HG03432 (cell line): ENCODE measurements around the gene PRCC.
A peak's percentile ranks its signal among the peaks of the same experiment; 100 is the strongest.

Experiments
- ATAC-seq: cut with Tn5 transposase; IDR thresholded peaks from one replicate; pipeline ENCODE4 v1.9.1; 2021; ENCODE audit warnings: mild to moderate bottlenecking, moderate library complexity; ENCODE audit not compliant: unreplicated experiment

The PRCC gene, protein sequence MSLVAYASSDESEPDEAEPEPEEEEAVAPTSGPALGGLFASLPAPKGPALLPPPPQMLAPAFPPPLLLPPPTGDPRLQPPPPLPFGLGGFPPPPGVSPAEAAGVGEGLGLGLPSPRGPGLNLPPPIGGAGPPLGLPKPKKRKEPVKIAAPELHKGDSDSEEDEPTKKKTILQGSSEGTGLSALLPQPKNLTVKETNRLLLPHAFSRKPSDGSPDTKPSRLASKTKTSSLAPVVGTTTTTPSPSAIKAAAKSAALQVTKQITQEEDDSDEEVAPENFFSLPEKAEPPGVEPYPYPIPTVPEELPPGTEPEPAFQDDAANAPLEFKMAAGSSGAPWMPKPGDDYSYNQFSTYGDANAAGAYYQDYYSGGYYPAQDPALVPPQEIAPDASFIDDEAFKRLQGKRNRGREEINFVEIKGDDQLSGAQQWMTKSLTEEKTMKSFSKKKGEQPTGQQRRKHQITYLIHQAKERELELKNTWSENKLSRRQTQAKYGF

DNA sequence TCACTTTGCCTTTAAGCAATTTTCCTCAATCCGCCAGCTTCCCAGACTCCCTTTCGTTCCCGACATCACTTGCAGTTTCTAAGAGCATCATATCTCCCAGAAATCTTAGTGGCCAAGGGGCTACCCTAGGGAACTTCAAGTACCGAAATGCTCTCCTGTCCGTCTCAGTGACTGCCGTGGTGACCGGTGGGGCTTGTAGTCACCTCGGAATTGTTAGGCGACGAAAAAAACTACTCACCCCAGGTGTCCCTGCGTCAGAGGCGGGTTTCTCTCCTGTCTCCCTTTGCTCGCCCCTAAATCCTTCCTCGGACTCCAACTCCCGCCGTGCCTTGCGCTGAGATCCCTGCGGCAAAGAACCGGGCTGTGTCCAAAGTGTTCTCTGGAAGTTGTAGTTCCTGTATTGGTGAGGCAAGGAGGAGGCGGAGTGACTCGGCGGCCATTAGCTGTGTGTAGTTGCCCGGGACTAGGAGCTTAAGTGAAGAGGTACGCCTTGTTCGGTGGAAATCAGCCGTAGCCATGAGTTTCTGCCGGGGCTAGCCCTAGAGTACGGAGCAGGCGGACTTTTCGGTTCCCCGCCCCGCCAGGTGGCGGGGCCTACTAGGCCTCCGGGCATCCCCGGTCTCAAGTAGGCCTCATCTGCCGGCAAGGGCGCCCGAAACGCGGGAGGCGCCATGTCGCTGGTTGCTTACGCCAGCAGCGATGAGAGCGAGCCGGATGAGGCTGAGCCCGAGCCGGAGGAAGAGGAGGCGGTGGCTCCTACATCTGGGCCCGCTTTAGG lies at the start of gene PRCC:
TSS of gene PRCC (plus strand) at position 435 of the 778 bp plus-strand sequence. CDS start at position 672, 237 bp downstream.
- ATAC-seq: peak; percentile 93

DNA sequence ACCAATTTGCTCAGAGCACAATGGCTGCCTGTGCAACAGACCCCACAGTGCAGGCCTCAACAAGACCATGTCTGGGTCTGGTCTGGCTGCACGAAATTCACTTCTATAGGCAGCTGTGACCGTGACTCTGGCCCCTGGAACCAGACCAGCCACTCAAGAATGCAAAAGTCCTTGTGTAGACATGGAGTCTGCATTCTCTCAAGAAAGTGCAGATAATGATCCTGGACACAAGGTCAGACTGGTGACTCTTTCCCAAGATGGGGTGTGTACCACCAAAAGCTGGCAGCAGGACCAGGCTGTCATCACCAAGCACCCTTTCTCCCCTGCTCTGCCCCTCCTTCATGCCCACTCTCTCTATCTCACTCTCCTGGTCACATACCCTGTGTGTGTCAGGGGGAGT lies 46.2 kb upstream of the PRCC start:
- ATAC-seq: no peak

DNA sequence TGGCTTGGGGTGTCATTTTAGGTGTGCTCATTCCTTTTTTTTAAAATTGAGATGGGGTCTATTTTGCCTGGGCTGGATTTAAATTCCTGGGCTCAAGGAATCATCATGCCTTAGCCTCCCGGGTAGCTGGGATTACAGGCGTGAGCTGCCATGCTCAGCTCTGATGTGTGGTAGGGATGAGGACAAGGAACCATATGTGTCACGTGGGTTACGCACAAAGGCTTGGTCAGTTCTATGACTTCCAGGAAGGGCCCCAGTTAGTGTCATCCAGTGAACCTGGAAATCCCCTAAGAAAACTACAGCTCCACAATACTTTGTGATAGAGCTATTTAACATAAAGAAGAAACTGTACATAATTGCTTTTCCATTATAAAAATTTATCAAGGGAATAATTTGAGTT lies 45.8 kb upstream of the PRCC start:
- no peak for ATAC-seq

DNA sequence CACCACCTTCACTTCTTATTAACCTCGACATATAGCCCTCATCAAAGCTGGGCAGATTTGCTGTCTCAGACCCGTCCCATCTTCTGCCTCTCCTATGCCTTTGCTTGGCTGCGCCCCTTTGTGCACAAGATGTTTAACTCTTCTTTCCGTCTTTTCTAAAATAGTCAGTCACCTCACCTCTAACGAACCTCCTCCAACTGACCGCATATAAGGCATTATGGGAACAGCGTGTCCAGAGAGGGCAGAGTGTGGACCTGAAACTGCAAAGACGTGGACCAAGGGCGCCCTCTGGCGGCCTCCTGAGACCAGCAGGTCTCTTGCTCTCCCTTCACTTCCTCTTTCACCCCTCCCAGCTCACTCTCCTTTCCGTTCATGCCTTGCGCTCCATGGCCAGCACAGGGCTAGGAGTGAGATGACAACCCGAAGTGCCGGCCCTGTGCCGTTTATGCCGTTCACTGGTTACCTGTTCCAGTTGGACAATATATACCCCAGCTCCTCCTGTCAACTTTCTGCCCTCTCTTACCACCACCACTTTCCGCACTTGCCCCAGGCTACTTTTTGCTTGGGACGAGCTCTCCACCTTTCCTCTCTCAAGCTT lies 41.6 kb upstream of the PRCC start:
- ATAC-seq: no peak

DNA sequence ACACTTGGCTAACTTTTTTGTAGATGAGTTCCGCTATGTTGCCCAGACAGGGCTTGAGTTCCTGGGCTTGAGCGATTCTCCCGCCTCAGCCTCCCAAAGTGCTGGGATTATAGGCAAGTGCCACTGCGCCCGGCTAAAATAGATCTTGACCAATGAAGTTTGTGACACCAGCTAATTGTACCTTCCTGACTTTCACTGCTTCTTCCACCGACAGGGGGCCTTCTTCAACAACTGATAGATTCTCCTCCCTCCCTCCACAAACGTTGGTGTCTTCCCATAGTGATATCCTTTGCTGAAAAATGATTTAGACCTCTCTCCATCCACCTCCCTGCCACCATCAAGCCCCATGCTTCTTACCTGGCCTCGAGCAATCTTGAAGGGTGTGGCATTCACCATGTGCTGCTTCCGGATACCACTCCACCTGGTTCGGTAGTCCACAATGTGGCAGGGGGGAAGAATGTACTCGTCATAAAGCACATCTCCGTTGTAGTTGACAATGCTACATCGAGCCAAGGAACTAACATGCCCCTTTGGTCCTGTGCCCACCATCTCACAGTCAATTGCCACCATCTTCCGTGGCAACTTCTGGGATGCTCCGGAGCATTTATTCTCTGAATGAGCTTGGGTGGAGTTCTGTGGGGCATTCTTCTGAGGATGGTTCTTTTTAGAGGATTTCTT lies 40.6 kb upstream of the PRCC start:
- no peak for ATAC-seq

DNA sequence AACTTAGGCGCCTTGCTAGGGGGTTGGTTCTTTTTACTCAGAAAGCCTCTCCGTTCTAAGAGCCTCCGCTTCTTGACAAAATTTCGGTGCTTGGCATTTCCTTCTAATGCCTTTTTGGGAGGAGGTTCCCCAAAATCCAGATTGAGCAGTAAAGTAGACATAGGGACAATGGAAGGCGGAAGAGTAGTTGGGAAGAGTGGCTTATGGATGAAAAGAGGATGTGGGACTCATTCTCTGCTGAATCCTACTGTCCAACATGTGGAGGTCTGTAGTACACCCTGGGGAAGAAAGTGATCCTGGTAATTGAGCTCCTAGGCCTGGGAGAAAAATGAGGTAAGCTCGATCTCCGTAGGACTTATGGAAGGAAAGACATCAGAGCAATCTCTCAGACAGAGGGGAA lies 39.8 kb upstream of the PRCC start:
- no peak for ATAC-seq

DNA sequence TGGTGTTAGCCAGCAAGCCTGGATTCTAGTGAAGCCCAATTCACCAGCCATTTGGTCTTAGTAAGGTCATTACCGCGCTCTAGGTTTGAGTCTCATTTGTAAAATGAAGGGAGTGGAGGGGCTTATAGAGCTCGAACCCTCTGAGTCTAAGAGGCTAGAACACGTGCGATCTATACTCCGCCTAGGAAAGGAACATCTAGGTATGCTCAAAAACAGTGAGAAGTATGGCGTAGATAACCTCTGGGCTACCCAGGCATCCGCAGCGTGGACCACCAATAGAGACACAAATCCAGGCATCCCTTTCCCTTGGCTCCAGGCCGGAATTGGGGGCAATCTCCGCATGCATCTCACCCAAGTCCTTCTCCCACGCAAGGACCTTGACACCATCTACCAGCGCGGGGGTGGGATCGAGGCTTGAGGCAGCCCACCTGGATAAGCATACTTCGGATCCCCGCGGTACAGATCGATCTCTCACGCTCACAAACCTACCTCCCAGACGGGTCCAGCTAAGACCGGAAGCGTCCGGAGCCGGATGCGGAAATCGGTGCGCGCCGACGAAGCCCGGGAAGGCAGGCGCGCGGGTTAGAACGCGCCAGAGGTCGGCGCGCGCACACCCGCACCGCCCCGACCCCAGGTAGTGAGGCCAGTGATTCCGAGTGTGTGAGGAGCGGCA lies 39.3 kb upstream of the PRCC start, which contains the start of gene METTL25B:
TSS of gene METTL25B (plus strand) at position 544 of the 673 bp plus-strand sequence. CDS start 636 bp downstream, outside the sequence.
- peak; percentile 67 for ATAC-seq

DNA sequence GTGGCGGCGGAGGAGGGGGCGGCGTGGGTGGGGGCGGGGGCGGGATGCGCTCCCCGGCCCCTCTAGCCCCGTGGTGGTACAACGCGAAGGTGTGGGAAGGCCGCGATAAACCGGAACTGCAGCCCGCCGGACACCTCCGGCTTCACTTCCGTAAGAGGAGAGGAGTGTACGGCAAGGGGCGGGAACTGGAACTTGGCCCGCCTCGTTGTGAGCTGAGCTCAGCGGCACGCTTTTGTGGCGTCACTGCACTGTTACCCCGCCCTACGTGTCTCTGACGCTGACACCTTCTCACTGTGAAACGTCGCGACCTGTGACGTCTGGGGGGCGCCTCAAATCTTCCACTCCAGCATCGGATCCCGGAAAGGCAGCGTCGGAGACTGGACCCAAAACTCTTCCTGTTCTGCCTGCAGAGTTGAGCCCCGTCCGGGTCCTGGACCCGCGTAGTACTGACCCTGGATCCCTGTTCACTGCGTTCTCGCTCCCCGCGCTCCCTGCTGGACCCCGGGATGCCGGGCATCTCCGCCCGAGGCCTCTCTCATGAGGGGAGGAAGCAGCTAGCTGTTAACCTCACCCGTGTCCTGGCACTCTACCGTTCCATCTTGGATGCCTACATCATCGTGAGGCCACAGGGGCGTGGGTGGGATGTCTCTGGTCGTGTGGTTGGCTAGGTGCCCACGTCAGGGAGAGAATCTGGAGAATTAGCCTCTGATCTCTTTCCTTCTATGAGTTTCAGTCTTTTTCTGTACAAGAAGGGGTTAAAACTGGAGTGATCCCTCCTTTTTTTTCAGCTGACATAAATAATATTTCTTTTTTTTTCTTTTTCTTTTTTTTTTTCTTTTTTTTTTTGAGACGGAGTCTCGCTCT lies 38.5 kb upstream of the PRCC start, which contains the start of gene ISG20L2:
TSS of gene ISG20L2 (minus strand) at position 168 of the 864 bp plus-strand sequence. CDS start 1,114 bp downstream, outside the sequence.
- ATAC-seq: peak; percentile 94

DNA sequence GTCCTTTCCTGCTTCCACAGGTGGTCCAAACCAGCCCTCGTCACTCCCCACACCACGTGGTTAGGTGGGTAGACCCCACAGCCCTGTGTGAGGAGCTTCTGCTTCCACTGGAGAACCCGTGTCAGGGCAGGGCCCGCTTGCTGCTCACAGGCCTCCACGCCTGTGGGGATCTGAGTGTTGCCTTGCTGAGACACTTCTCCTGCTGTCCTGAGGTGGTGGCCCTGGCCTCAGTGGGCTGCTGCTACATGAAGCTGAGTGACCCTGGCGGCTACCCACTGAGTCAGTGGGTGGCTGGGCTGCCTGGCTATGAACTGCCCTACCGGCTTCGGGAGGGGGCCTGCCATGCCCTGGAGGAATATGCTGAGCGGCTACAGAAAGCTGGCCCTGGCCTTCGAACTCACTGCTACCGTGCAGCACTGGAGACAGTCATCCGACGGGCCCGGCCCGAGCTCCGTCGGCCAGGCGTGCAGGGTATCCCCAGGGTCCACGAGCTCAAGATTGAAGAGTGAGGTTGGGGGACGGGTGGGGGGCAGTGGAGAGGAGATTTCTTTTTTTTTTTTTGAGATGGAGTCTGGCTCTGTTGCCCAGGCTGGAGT lies 33.2 kb upstream of the PRCC start:
- ATAC-seq: no peak

DNA sequence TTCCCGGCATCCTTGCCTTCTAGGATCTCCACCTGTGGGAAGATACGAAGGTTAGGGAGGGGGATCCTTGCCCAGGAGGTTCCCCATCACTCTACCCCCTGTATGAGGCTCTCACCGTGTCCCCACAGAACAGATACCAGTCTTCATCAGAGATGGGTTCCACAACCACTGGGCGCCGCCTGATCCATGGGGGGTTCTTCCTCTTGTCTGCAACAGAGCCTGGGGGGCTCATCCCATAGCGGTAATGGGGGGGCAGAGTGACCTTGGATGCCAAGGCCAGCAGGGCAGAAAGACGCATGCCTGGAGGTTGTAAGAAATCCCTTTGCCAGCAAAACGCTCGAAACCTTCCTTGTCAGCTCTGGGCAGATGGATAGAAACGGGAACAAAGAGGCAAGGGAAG lies 28.9 kb upstream of the PRCC start:
- no peak for ATAC-seq

DNA sequence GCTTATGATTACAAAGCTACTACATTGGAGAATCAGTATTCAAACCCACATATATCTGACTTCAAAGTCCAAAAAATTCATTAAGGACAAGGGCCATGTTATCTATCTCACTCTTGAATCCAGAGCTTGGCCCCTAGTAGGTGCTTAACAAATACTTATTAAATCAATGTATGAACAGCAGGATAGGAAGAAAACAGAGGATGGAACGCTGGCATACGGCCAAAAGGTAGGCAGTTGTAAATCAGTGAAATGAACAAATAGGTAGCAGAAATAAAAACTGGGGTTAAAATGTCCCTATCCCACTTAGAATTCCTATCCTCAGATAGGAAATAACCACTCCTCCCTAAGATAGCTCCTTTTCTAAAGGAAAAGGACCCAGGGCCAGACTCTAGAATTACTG lies 28.4 kb upstream of the PRCC start:
- ATAC-seq: no peak

DNA sequence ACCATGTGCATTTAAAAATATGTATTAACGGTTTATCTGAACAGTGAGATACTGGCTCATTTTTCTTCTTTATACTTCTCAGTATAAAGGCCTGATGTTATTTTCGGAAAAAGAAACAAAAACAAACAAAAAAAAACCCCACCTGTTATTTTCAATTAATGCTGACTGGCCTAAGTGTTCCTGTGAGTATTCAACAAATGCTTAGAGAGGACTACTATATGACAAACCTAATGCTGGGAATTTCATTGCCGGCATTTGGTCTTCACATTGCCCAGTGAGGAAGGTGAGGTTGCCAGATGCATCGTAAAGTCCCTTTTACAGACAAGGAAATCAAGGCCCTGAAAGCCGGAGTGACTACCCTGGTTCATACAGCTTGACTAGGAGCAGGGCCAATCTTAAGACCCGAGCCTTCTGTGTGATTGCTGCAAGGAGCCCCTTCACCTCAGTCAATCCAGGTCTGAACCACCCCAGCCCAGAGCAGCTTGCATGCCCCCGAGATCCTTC lies 27.0 kb upstream of the PRCC start:
- no peak for ATAC-seq

DNA sequence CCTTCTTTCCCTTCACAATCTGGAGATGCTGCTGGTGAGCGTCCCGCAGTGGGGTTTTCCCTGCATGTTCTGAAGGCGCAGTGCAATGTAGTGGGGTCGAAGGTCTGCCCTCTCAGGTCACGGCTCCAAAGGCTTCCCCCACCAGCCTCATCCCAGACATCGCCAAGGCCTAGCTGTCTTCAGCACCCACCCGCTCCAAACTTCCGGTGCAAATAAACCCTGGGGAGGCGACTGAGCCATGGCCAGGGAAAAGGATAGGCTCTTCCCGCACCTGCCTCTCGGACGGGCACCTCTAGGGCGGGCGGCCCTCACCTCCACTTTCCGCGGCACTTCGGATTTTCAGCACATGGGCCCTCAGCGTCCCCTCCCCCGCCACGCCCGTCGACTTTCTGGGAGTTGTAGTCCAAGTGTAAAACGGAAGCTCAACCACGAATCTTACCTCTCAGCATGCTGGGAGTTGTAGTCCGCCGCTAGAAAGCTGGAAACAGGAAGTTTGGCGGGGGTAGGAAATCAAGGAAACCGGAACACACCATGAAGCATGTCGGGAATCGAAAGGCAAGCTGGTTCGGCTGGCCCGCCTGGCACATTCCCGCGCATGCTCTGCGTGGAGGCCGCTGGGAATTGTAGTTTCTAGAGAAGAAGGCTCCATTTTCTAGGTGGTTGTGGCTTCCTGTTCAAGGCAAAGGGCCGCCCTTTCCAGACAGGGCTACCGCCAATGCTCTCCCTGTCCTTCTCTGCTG lies 26.4 kb upstream of the PRCC start, which contains the start of gene MRPL24:
TSS of gene MRPL24 (minus strand) at position 348 of the 740 bp plus-strand sequence. CDS start 2,384 bp downstream, outside the sequence.
- ATAC-seq: peak; percentile 85

DNA sequence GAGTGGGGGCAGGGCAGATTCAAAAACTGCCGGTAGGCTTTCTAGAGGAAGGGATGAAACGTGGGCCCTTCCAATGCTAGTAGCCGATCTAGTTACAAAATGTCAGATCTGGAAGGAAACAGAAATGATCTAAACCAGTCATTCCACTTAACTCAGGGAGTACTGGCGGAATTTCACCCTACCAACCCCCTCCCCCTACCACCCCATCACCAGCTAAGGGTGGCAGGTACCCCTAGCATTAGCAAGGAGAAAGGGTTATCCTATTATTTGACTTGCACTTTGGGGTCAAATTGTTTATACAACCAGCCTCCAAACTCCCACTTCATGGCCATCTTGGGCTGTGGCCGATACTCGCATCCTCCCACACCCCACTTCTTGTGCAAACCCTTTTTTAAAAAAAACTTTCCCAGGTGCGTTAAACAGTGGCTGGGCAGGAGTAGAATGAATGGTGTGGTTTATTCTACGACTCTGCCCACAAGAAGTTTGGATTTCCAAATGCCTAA lies 25.8 kb upstream of the PRCC start:
- no peak for ATAC-seq

DNA sequence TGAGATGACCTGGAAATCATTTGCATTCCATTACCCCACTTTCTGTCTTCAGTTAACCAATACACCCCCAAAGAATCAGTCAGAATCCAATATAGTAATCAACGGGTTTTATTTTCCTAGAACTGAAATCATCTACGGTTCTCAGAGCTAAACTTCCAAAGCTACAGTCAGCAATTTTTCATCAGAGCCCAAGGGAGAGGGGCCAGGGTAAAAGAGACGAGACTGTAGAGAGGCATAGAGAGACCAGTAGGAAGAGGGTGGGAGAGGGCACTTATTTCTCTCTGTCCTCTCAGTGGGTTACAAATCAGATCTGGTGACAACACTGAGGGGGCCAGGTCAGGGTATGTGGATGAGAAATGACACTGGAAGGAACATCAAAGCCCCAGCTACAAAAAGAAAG lies 25.3 kb upstream of the PRCC start:
- ATAC-seq: no peak

DNA sequence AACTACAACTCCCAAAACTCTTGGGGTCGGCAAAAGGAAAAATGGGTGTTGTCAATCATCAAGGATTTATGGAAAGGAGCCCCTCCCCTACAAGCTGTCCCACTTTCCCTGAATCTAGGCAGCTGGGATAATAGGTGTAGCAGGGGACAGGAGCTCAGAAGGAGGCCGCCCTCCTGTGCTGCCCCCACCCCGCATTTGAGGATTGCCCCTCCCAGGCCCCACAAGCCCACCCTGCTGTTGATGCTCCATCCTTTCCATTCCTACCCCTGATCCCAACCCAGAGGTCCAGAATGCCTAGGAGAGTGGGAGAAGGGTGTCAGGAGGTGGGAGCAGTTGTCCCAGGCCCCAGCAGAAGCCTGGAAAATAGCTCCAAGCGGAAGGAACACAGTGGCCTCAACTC lies 24.5 kb upstream of the PRCC start:
- no peak for ATAC-seq
